GM23338 (cell line): Measurements from ENCODE around the gene CGNL1. TPM values are rescaled to one million over a fixed set of nuclear protein-coding genes. Genes with fewer than 3 reads are reported as not detected.
A peak's percentile ranks its signal among the peaks of the same experiment; 100 is the strongest.

Experiments used
- ATAC-seq: fragments of 200-7000 bp; cut with Tn5 transposase; 3 replicates; pipeline ENCODE4 v1.9.1; 2020
- DNase-seq: peaks from one replicate; pipeline ENCODE4 v3.0.0-alpha.2; 2015; ENCODE audit warnings: low spot score
- H2AFZ ChIP-seq: fragments of 200-600 bp; sonication (generic); 2 replicates; pipeline ENCODE4 v1.8.0; 2016; ENCODE audit warnings: antibody characterized with exemption, mild to moderate bottlenecking, moderate library complexity
- H3F3A ChIP-seq: fragments of 200-600 bp; sonication (generic); replicated peaks from 2 replicates; pipeline ENCODE4 v1.8.0; 2017; ENCODE audit warnings: antibody characterized with exemption, mixed run types, low read depth
- H3K27ac ChIP-seq: fragments of 200-600 bp; sonication (generic); 2 replicates; pipeline ENCODE4 v1.6.1; 2016; ENCODE audit warnings: low read depth
- H3K27me3 ChIP-seq: fragments of 200-600 bp; sonication (generic); 2 replicates; pipeline ENCODE4 v1.8.0; 2016; ENCODE audit warnings: mild to moderate bottlenecking, mixed run types, moderate library complexity; ENCODE audit not compliant: insufficient read depth
- H3K36me3 ChIP-seq: fragments of 200-600 bp; sonication (generic); 2 replicates; pipeline ENCODE4 v1.8.0; 2016; ENCODE audit warnings: mild to moderate bottlenecking; ENCODE audit not compliant: insufficient read depth
- H3K4me1 ChIP-seq: fragments of 200-600 bp; sonication (generic); 2 replicates; pipeline ENCODE4 v1.8.0; 2016; ENCODE audit warnings: mild to moderate bottlenecking, moderate library complexity; ENCODE audit not compliant: insufficient read depth
- H3K4me2 ChIP-seq: fragments of 200-600 bp; sonication (generic); 2 replicates; pipeline ENCODE4 v1.7.1; 2017; ENCODE audit warnings: mixed run types
- H3K4me3 ChIP-seq: fragments of 200-600 bp; sonication (generic); 2 replicates; pipeline ENCODE4 v1.6.1; 2016; ENCODE audit warnings: mixed run types
- H3K79me2 ChIP-seq: fragments of 200-600 bp; sonication (generic); replicated peaks from 2 replicates; pipeline ENCODE4 v1.8.0; 2017; ENCODE audit warnings: mild to moderate bottlenecking; ENCODE audit not compliant: insufficient read depth
- H3K9me2 ChIP-seq: fragments of 200-600 bp; sonication (generic); 2 replicates; pipeline ENCODE4 v1.8.0; 2017; ENCODE audit not compliant: insufficient read depth
- H4K20me1 ChIP-seq: fragments of 200-600 bp; sonication (generic); replicated peaks from 2 replicates; pipeline ENCODE4 v1.8.0; 2017; ENCODE audit warnings: mild to moderate bottlenecking; ENCODE audit not compliant: insufficient read depth
- H3K27ac Mint-ChIP-seq: 2 replicates; pipeline ENCODE4 v1.8.0; 2020; ENCODE audit warnings: inconsistent platforms, mild to moderate bottlenecking, moderate library complexity, mixed read lengths
- H3K27me3 Mint-ChIP-seq: 3 replicates; pipeline ENCODE4 v1.8.0; 2022; ENCODE audit warnings: low read depth, mild to moderate bottlenecking, moderate library complexity, mixed read lengths, inconsistent platforms; ENCODE audit not compliant: insufficient read depth, poor library complexity
- H3K36me3 Mint-ChIP-seq: 3 replicates; pipeline ENCODE4 v1.8.0; 2021; ENCODE audit warnings: low read depth, mild to moderate bottlenecking, inconsistent platforms, moderate library complexity, mixed read lengths
- H3K4me1 Mint-ChIP-seq: 3 replicates; pipeline ENCODE4 v1.8.0; 2020; ENCODE audit warnings: mild to moderate bottlenecking, inconsistent platforms, mixed read lengths
- H3K4me3 Mint-ChIP-seq: 3 replicates; pipeline ENCODE4 v1.8.0; 2021; ENCODE audit warnings: moderate library complexity, mild to moderate bottlenecking, inconsistent platforms, mixed read lengths
- H3K9me3 Mint-ChIP-seq: 3 replicates; pipeline ENCODE4 v1.8.0; 2020; ENCODE audit warnings: moderate library complexity, mild to moderate bottlenecking, inconsistent platforms, mixed read lengths
- EZH2 ChIP-seq: fragments of 200-600 bp; sonication (generic); IDR thresholded peaks from one replicate; pipeline ENCODE4 v1.8.0; 2017; ENCODE audit warnings: antibody characterized with exemption, mild to moderate bottlenecking, low read depth; ENCODE audit not compliant: unreplicated experiment
- EZH2phosphoT487 ChIP-seq: fragments of 200-600 bp; sonication (generic); IDR thresholded peaks from one replicate; pipeline ENCODE4 v1.8.1; 2018; ENCODE audit warnings: antibody characterized with exemption; ENCODE audit not compliant: unreplicated experiment
- JUNB ChIP-seq: IDR thresholded peaks from one replicate; pipeline ENCODE4 v1.6.1; 2016; ENCODE audit warnings: antibody characterized with exemption; ENCODE audit not compliant: unreplicated experiment
- POLR2AphosphoS5 ChIP-seq: IDR thresholded peaks from 2 replicates; pipeline ENCODE4 v1.6.1; 2016; ENCODE audit warnings: antibody characterized with exemption, low read depth
- REST ChIP-seq: IDR thresholded peaks from one replicate; pipeline ENCODE4 v1.6.1; 2018; ENCODE audit warnings: antibody characterized with exemption; ENCODE audit not compliant: unreplicated experiment
- STAT1 ChIP-seq: IDR thresholded peaks from one replicate; pipeline ENCODE4 v1.6.1; 2016; ENCODE audit warnings: antibody characterized with exemption; ENCODE audit not compliant: unreplicated experiment
- ZNF462 ChIP-seq: fragments of 250-450 bp; sonication (Bioruptor Pico); IDR thresholded peaks from 2 replicates; pipeline ENCODE4 v1.5.0; 2020; ENCODE audit warnings: mild to moderate bottlenecking, moderate library complexity
- polyA plus RNA-seq: library from polyadenylated mRNA; unstranded; fragments of >200 nt; fragmentation: Nextera tagmentation; extraction: Ambion mirVana; gene quantifications from 2 replicates; pipeline ENCODE4 v1.2.1, GENCODE V29; 2016
- total RNA-seq: library from RNA; depleted of rRNA; stranded (reverse); fragments of >200 nt; shearing (Covaris generic); gene quantifications from 2 replicates; pipeline ENCODE4 v1.2.3, GENCODE V29; 2014

CGNL1 gene
- total and polyA plus RNA-seq, 2 experiments from 2014 or later, result 20.0 to 57.8 TPM

GRCh38 chr15:57440799-57441198 is 64.5 kb downstream of the CGNL1 start:
- ATAC-seq, result no peak
- peaks cover 32% of the 10 kb centered on the region for H3K4me1 Mint-ChIP-seq
- no peak for DNase-seq

More at GRCh38 chr15:57440799-57441198, 64.5 kb downstream of the CGNL1 start:
- peaks cover 49% of the 10 kb centered on the region for H3K36me3 Mint-ChIP-seq
- no peak overlapping the region for H3K4me3 Mint-ChIP-seq
- Histone ChIP-seq H3F3A (no peaks in the 10 kb centered on the region), H3K27me3 (no peaks in the 10 kb centered on the region), H3K27ac (no peak overlapping the region), H4K20me1 (no peaks in the 10 kb centered on the region), H3K4me2 (no peak overlapping the region), H2AFZ (no peak overlapping the region), H3K79me2 (0 out of 2 replicates have a peak, but pooled peaks cover 4% of the 10 kb centered on the region), H3K36me3 (peaks cover 11% of the 10 kb centered on the region; the same call in 1 of the 2 replicates), H3K4me1 (peaks cover 10% of the 10 kb centered on the region), H3K9me2 (no peaks in the 10 kb centered on the region), H3K4me3 (no peak overlapping the region)
- peak overlapping the region; percentile 49 for H3K27ac Mint-ChIP-seq
- TF ChIP-seq EZH2phosphoT487 (no peak), ZNF462 (CRISPR knock-in tag) (no peak), POLR2AphosphoS5 (no peak), EZH2 (no peak), STAT1 (no peak), JUNB (no peak), REST (no peak)
- no peaks in the 10 kb centered on the region for H3K9me3 Mint-ChIP-seq
- no peaks in the 10 kb centered on the region for H3K27me3 Mint-ChIP-seq
